SU-DHL-6 (cell line): ENCODE measurements around the gene RAPGEF5.

Experiments
- EZH2phosphoT487 ChIP-seq: fragments of 200-600 bp; sonication (generic), shearing (Covaris generic); conservative IDR thresholded peaks from 2 replicates; pipeline ENCODE4 v1.6.1; 2018; ENCODE audit warnings: mild to moderate bottlenecking, antibody characterized with exemption, low read length, moderate library complexity, mixed read lengths
- TF ChIP-seq, protein P1 (sequence below): fragments of 200-600 bp; sonication (generic); IDR thresholded peaks from one replicate; pipeline ENCODE4 v1.5.1; 2017; ENCODE audit warnings: antibody characterized with exemption, mild to moderate bottlenecking, low read length, moderate library complexity; ENCODE audit not compliant: insufficient read depth, poor library complexity, severe bottlenecking

GRCh38 chr7:22124941-22125340 lies 232.0 kb downstream of the RAPGEF5 start:
- TF ChIP-seq, protein P1, sequence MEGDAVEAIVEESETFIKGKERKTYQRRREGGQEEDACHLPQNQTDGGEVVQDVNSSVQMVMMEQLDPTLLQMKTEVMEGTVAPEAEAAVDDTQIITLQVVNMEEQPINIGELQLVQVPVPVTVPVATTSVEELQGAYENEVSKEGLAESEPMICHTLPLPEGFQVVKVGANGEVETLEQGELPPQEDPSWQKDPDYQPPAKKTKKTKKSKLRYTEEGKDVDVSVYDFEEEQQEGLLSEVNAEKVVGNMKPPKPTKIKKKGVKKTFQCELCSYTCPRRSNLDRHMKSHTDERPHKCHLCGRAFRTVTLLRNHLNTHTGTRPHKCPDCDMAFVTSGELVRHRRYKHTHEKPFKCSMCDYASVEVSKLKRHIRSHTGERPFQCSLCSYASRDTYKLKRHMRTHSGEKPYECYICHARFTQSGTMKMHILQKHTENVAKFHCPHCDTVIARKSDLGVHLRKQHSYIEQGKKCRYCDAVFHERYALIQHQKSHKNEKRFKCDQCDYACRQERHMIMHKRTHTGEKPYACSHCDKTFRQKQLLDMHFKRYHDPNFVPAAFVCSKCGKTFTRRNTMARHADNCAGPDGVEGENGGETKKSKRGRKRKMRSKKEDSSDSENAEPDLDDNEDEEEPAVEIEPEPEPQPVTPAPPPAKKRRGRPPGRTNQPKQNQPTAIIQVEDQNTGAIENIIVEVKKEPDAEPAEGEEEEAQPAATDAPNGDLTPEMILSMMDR, result no peak
- TF ChIP-seq EZH2phosphoT487, result no peak
